Stimulated activated CD8-positive, alpha-beta memory T cell treated with anti-CD3 and anti-CD28 coated beads, Interleukin-2, amount 100 ng/mL, for 48 hours (primary cell): ENCODE data around the gene HLA-DQA1.
"Not testable (repeated sequence)": the region's sequence is repeated elsewhere in the genome, so short reads cannot be mapped to it uniquely, and the experiment has no call there.

Experiments
- DNase-seq, 2 donors: peaks; one replicate each; pipeline ENCODE4 v3.0.0-alpha.2; 2020; ENCODE audit warnings: low read depth in 2 of 2

Gene HLA-DQA1

GRCh38 chr6:32637219-32637880 lies at the start of gene HLA-DQA1:
TSS of gene HLA-DQA1 (plus strand) at chr6:32637406. CDS start at chr6:32637459, 53 bp downstream.
- no peak for DNase-seq

- DNase-seq: no peak
Measured at GRCh38 chr6:32588156-32588555, 49.0 kb upstream of the HLA-DQA1 start.

GRCh38 chr6:32589596-32590449 lies 47.4 kb upstream of the HLA-DQA1 start, which contains the start of gene HLA-DRB1:
TSS of gene HLA-DRB1 (minus strand) at chr6:32589848. CDS start at chr6:32589742, 106 bp downstream.
- DNase-seq: peak in 1 of 2 donors; percentile 0

GRCh38 chr6:32590713-32591112 lies 46.5 kb upstream of the HLA-DQA1 start:
- DNase-seq: not testable (repeated sequence)

- DNase-seq: no peak
Measured at GRCh38 chr6:32597024-32597423, 40.2 kb upstream of the HLA-DQA1 start.

- no peak for DNase-seq
Measured at GRCh38 chr6:32602383-32602782, 34.8 kb upstream of the HLA-DQA1 start.

- no peak for DNase-seq
Measured at GRCh38 chr6:32603222-32603621, 34.0 kb upstream of the HLA-DQA1 start.

- DNase-seq: no peak
Measured at GRCh38 chr6:32603888-32604287, 33.3 kb upstream of the HLA-DQA1 start.

- DNase-seq: no peak
Measured at GRCh38 chr6:32604434-32604877, 32.8 kb upstream of the HLA-DQA1 start.

- DNase-seq: no peak
Measured at GRCh38 chr6:32607263-32607987, 29.8 kb upstream of the HLA-DQA1 start.

- DNase-seq: no peak
Measured at GRCh38 chr6:32607988-32608298, 29.3 kb upstream of the HLA-DQA1 start.

- no peak for DNase-seq
Measured at GRCh38 chr6:32608362-32608761, 28.8 kb upstream of the HLA-DQA1 start.

- no peak for DNase-seq
Measured at GRCh38 chr6:32609391-32609730, 27.8 kb upstream of the HLA-DQA1 start.

GRCh38 chr6:32609731-32610640 lies 27.2 kb upstream of the HLA-DQA1 start:
- peak in 1 of 2 donors; percentile 8 for DNase-seq

- no peak for DNase-seq
Measured at GRCh38 chr6:32610682-32611296, 26.4 kb upstream of the HLA-DQA1 start.

GRCh38 chr6:32613475-32613874 lies 23.7 kb upstream of the HLA-DQA1 start:
- no peak for DNase-seq

- no peak for DNase-seq
Measured at GRCh38 chr6:32614366-32615081, 22.7 kb upstream of the HLA-DQA1 start.

- DNase-seq: no peak
Measured at GRCh38 chr6:32615885-32616532, 21.2 kb upstream of the HLA-DQA1 start.

GRCh38 chr6:32617751-32618150 lies 19.5 kb upstream of the HLA-DQA1 start:
- DNase-seq: no peak

GRCh38 chr6:32621372-32621771 lies 15.8 kb upstream of the HLA-DQA1 start:
- DNase-seq: no peak
